HG02678 (cell line): ENCODE measurements around the gene PITRM1.
A peak's percentile ranks its signal among the peaks of the same experiment; 100 is the strongest.
"Not testable (repeated sequence)": the region's sequence is repeated elsewhere in the genome, so short reads cannot be mapped to it uniquely, and the experiment has no call there.

Source experiments
- ATAC-seq: cut with Tn5 transposase; IDR thresholded peaks from one replicate; pipeline ENCODE4 v1.9.1; 2021; ENCODE audit warnings: mild to moderate bottlenecking, moderate library complexity; ENCODE audit not compliant: unreplicated experiment

Gene PITRM1, protein sequence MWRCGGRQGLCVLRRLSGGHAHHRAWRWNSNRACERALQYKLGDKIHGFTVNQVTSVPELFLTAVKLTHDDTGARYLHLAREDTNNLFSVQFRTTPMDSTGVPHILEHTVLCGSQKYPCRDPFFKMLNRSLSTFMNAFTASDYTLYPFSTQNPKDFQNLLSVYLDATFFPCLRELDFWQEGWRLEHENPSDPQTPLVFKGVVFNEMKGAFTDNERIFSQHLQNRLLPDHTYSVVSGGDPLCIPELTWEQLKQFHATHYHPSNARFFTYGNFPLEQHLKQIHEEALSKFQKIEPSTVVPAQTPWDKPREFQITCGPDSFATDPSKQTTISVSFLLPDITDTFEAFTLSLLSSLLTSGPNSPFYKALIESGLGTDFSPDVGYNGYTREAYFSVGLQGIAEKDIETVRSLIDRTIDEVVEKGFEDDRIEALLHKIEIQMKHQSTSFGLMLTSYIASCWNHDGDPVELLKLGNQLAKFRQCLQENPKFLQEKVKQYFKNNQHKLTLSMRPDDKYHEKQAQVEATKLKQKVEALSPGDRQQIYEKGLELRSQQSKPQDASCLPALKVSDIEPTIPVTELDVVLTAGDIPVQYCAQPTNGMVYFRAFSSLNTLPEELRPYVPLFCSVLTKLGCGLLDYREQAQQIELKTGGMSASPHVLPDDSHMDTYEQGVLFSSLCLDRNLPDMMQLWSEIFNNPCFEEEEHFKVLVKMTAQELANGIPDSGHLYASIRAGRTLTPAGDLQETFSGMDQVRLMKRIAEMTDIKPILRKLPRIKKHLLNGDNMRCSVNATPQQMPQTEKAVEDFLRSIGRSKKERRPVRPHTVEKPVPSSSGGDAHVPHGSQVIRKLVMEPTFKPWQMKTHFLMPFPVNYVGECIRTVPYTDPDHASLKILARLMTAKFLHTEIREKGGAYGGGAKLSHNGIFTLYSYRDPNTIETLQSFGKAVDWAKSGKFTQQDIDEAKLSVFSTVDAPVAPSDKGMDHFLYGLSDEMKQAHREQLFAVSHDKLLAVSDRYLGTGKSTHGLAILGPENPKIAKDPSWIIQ

DNA sequence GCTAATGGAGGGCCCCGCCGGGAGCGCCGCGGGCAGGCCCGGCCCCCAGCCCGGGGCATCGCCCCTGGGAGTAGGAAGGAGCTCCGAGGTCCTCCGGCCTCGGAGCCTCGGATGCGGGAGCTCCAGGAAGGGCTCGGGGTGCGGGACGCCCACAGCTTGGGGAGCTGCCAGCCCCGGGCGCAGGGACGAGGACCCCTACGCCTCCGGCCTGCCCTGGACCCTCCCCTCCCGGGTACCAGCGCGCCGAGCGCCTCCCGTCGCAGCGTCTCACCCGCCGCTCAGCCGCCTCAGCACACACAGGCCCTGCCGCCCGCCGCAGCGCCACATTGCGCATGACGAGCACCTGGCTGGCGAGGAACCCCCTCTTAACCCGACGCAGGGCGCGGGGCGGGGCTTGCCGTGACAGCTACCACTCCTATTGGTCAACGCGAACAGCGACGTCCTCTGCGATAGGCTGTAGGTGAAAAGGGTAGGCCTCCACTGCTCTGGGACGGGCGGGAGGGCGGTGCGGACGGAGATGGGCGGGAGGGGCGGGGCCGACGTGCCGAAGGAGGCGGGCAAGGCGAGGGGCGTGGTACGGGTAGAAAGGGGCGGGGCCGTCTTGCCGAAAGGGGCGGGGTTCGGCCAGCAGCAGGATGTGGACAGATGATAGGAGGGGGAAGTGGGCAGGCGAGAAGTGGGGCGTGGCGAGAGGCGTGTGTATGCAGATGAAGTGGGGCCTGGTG is at the start of gene PITRM1:
PITRM1 (minus strand) TSS at position 337 of the 725 bp plus-strand sequence; CDS start at position 327, 10 bp downstream.
- peak; percentile 98 for ATAC-seq

- ATAC-seq = no peak
These were observed 49.5 kb upstream of the PITRM1 start for GRCh38 chr10:3222068-3222467.

- ATAC-seq = not testable (repeated sequence)
These were observed 49.0 kb upstream of the PITRM1 start for GRCh38 chr10:3221601-3222000.

GRCh38 chr10:3220853-3221252 is 48.3 kb upstream of the PITRM1 start:
- ATAC-seq = no peak

- ATAC-seq = not testable (repeated sequence)
These were observed 46.5 kb upstream of the PITRM1 start for GRCh38 chr10:3219021-3219628.

- no peak for ATAC-seq
These were observed 45.3 kb upstream of the PITRM1 start for GRCh38 chr10:3217853-3218252.

- no peak for ATAC-seq
These were observed 44.7 kb upstream of the PITRM1 start for GRCh38 chr10:3217301-3217700.

DNA sequence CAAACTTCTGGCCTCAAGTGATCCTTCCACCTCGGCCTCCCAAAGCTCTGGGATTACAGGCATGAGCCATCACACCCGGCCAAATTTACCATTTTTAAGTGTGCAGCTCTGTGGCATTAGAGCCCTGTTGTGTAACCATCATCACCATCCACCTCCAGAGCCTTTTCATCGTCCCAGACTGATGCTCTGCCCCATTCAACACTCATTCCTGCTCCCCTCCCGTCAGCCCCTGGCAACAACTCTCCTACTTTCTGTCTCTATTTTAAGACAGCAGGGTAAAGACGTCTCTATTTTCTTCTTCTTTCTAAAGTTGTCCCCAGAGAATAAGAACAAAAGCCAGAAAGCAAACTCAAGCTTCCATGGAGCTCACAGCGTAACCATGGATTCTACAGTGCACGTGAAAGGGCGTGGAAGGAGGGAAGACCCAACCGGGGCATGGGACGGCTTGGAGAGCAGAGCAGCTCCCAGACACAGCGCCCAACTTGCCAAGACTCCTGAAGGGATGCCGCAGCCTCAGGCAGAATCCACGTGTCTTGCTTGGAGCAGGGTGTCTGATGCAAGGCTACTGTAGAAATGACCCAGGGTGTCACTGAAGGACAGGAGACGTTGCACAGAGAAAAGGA is 42.7 kb upstream of the PITRM1 start:
- ATAC-seq = no peak

DNA sequence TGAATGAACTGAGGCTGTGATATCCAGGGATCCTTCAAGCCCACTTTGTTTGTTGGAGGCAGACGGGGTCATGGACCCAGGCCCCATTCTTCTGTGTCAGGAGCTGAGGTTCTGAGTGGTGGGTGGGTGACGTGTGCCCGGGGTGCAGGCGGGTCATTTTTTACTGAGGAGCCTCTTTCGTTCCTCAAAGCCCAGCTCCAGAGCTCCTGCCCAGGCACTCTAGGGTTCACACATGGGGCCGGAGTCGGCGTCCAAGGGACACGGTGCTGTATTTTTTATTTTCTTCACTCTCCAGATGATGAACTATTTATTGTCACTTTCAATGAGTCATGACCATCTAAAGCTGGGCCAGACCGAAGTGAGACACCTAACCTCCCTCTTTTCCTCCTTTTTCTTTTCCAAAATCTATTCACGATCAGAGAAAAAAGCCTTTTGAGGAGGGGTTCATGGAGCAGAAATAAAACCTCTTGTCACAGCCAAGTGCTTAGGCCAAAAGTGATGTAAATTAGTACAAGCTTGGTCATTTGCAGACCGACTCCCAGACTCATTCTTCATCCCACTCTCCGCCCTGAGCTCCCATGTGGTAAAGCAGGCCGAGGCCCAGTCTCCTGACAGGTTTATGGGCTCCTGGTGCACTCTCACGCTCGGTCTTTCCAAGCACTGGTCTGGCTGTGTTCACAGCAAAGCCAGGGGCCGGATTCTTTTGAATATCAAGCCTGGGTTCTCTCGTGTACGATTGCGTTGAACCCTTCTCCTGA is 41.4 kb upstream of the PITRM1 start:
- no peak for ATAC-seq

GRCh38 chr10:3213208-3213607 is 40.6 kb upstream of the PITRM1 start:
- ATAC-seq = no peak

DNA sequence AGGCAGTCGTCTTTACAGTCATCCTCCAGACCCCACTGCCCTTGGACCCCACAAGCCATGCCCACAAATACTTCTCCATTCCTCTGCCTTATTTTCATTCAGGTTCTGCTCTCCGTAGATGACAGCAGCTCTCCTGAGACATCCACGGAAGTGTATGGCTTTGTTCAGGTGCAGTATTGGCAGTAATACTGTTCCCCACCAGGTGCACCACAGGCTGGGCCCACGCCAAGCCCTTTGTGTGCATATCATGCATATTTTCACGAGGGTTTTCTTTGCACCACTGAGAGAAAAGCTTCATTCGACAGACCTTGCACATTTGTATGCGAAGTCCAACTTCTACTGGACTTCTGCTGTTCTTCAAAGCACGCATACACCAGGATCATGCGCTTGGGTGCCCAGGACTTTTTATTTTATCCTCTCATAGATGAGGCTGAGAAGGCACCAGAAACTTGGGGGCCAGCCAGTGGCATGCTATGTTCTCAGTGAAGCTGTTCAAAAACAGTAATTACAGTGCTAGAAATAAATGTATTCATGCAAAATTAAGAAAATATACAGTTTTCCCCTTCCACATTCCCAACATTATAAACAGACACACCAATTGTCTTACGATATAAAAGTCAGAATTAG is 37.8 kb upstream of the PITRM1 start:
- ATAC-seq = no peak

DNA sequence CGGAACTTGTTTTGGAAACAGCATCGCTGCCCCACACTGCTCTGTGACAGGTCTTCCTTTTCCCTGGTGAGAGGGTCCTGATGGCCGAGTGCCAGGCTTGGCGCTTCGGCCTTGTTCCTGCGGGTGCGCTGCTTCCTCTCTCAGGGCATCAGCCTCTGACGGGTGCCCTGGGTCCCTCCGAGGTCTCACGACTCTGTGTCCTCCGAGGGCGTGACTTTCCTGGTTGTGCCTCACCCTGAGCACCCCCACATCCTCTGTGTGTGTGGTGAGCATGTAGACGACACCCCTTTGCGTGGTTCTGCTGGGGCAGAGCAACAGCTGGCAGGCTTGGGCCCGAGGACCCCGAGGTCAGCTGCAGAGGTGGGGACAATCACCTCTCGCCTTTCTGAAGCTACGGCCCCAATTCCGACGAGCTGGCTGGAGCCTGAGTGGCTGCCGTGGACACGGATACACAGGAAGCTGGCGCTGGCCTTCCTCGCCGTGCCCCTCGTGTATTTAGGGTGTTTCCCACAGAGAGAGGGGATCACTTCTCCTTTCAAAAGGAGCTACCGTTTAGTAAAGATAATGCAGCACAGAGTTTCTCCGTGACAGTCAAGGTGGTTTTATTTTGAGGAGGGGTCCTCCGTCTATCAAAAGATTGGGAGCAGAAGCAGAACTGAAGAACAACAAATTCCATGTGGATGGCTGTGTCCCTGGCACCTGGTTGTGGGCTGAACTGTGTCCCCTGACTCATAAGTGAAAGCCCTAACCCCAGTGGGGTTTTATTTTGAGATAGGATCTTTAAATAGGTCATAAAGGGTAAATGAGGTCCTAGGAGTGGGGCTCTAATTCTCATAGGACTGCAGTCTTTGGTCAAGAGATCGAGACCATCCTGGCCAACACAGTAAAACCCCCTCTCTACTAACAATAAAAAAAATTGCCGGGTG is 36.2 kb upstream of the PITRM1 start:
- ATAC-seq = no peak

- ATAC-seq = no peak
These were observed 34.8 kb upstream of the PITRM1 start for GRCh38 chr10:3207351-3207750.

DNA sequence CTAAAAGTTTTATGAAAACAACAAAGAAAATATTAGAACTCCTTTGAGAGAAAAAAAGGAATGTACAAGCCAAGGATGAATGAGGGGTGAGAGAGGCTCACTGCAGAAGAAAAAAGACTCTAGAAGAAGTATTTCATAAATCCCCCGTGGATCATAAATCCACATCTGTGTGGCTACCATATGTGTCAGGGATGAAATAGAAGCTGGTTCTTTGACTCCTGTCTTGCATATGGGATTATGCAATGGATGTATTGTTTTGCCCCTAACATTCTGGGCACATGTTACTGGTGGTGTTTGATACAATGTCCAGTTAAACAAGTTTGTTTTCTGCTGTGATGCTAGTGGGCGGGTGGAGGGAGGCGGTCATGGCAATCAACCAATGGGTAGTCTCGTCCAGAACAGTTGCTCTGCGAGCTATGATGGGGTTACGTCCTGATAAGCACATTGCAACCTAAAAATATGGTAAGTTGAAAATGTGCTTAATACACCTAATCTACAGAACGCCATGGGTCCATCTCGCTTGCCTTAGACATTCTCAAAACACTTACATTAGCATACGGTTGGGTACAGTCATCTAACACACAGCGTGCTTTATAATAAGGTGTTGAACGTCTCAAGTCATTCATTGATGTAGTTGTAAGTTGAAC is 34.1 kb upstream of the PITRM1 start:
- no peak for ATAC-seq

DNA sequence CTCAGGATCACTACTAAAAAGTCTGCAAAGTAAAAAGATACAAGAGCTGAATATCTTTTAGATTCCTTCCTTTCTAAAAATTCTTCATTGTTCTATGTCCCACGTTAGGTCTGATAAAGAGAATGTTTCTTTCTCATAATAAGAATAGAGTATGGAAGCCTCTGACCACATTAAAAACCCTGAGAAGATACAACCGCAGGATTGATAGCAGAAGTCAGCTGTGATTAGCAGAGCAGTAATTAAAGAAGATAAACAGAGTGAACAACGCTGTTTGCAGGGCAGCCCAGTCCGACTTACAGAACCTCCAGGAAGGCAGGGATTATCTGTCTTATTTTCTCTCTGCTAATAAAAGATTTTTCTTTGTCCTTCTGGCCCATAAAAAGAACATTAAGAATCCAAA is 31.4 kb upstream of the PITRM1 start:
- ATAC-seq = no peak

DNA sequence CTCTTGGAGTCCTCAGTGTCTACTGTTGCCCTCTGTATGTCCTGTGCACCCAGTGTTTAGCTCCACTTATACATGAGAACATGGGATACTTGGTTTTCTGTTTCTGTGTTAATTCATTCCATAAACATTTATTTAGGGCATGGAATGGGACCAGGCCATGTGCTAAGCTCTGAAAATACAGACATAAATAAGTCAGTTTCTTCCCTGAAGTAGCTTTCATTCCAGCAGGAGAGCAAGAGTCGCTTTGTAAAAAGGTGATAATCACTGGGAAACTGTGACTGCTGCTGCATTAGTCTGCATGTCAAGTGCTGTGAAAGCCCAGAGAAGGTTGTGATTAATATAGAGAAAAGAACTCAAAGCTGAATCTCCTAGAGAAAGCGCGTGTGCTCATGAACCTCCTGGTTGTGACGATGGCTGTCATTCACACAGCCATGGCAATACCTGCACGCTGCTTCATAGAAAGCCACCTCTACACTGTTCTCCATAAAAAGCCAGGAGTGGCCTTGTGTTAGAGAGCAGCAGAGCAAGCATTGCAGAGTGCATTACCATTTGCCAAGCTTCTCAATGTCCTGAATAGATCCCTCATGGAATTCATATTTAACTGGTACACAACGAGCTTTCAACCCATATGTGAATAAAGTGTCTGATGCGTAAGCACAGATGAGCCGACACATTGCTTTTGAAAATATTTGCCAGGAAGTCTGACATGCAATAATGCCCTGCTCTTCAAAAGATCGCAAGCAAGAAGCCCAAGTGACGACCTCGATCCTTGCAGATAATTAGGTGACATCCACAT is 30.6 kb upstream of the PITRM1 start:
- no peak for ATAC-seq

- ATAC-seq = no peak
These were observed 29.2 kb upstream of the PITRM1 start for GRCh38 chr10:3201796-3202195.
